ENCODE measurements around the gene ACACB. TPM values are rescaled to one million over a fixed set of nuclear protein-coding genes. Genes with fewer than 3 reads are reported as not detected.

The ACACB gene
- total RNA-seq, 1 experiment from 2014 or later: 21.7 TPM

GRCh38 chr12:109291521-109292341, 175.3 kb downstream of the ACACB start:
- H3K9me2 ChIP-seq (replicated peaks; ENCODE audit: low read length): no peaks in the 10 kb centered on the region
- no peak for TF ChIP-seq EZH2phosphoT487 (IDR thresholded peaks at IDR 0.05; ENCODE audit: borderline replicate concordance, low read length)
- no peak for TF ChIP-seq CTCF (conservative IDR thresholded peaks at IDR 0.05; ENCODE audit: low read depth, low read length)
- TF ChIP-seq EZH2 (IDR thresholded peaks at IDR 0.05; ENCODE audit: low read length, unreplicated experiment): no peak
- no peaks in the 10 kb centered on the region for H3K9me3 ChIP-seq (ENCODE audit: low read length)
- no peaks in the 10 kb centered on the region for H3F3A ChIP-seq (ENCODE audit: low read length, unreplicated experiment)
- no peak overlapping the region for H3K27ac ChIP-seq (ENCODE audit: low read length)
- H3K9ac ChIP-seq (ENCODE audit: low read length): no peak overlapping the region
- peaks cover 13% of the 10 kb centered on the region; the same call in 1 of the 2 replicates for H3K27me3 ChIP-seq (ENCODE audit: low read length)
- H3K4me1 ChIP-seq (ENCODE audit: insufficient read depth, low read length): no peaks in the 10 kb centered on the region
- no peak for DNase-seq
- CTCF ChIA-PET: no interaction called here
- no peaks in the 10 kb centered on the region for H4K20me1 ChIP-seq (ENCODE audit: low read length)
- no peak overlapping the region for H3K4me2 ChIP-seq (ENCODE audit: low read length)
- intact Hi-C loops (cut with micrococcal nuclease): no loop called here
- no TSS peak for BruUV-seq (replicated peaks)
- ATAC-seq: no peak
- no peaks in the 10 kb centered on the region for H3K36me3 ChIP-seq (ENCODE audit: low read depth, low read length)
- POLR2A ChIA-PET (ENCODE audit: unreplicated experiment): no interaction called here
- H3K4me3 ChIP-seq (ENCODE audit: low read length): no peak overlapping the region
- no peaks in the 10 kb centered on the region for H3K79me2 ChIP-seq (ENCODE audit: low read length)
- no peak overlapping the region for H2AFZ ChIP-seq (ENCODE audit: low read length)

- Histone ChIP-seq H3K27me3 (ENCODE audit: low read length) (peaks cover 14% of the 10 kb centered on the region; the same call in 1 of the 2 replicates), H3K36me3 (ENCODE audit: low read depth, low read length) (no peaks in the 10 kb centered on the region), H3K27ac (ENCODE audit: low read length) (no peak overlapping the region), H3K79me2 (ENCODE audit: low read length) (no peaks in the 10 kb centered on the region), H3K4me3 (ENCODE audit: low read length) (no peak overlapping the region), H3K9ac (ENCODE audit: low read length) (no peak overlapping the region), H2AFZ (ENCODE audit: low read length) (no peak overlapping the region), H3K9me2 (replicated peaks; ENCODE audit: low read length) (no peaks in the 10 kb centered on the region), H3F3A (ENCODE audit: low read length, unreplicated experiment) (no peaks in the 10 kb centered on the region), H4K20me1 (ENCODE audit: low read length) (no peaks in the 10 kb centered on the region), H3K9me3 (ENCODE audit: low read length) (no peaks in the 10 kb centered on the region), H3K4me2 (ENCODE audit: low read length) (no peak overlapping the region), H3K4me1 (ENCODE audit: insufficient read depth, low read length) (no peaks in the 10 kb centered on the region)
- no TSS peak for BruUV-seq (replicated peaks)
- POLR2A ChIA-PET (ENCODE audit: unreplicated experiment): no interaction called here
- DNase-seq: no peak
- intact Hi-C loops (cut with micrococcal nuclease): no loop called here
- TF ChIP-seq EZH2phosphoT487 (IDR thresholded peaks at IDR 0.05; ENCODE audit: borderline replicate concordance, low read length): no peak
- TF ChIP-seq EZH2 (IDR thresholded peaks at IDR 0.05; ENCODE audit: low read length, unreplicated experiment): no peak
- no peak for TF ChIP-seq CTCF (conservative IDR thresholded peaks at IDR 0.05; ENCODE audit: low read depth, low read length)
- CTCF ChIA-PET: no interaction called here
- ATAC-seq: no peak
Measured at GRCh38 chr12:109292342-109292711, 175.9 kb downstream of the ACACB start.

GRCh38 chr12:109293106-109293505, 176.7 kb downstream of the ACACB start:
- ChIA-PET POLR2A (ENCODE audit: unreplicated experiment) (no interaction called here), CTCF (no interaction called here)
- Histone ChIP-seq H3K9me3 (ENCODE audit: low read length) (no peaks in the 10 kb centered on the region), H3K79me2 (ENCODE audit: low read length) (no peaks in the 10 kb centered on the region), H3K9me2 (replicated peaks; ENCODE audit: low read length) (no peaks in the 10 kb centered on the region), H3K4me2 (ENCODE audit: low read length) (no peak overlapping the region), H3K4me1 (ENCODE audit: insufficient read depth, low read length) (no peaks in the 10 kb centered on the region), H2AFZ (ENCODE audit: low read length) (no peak overlapping the region), H3K27me3 (ENCODE audit: low read length) (peaks cover 20% of the 10 kb centered on the region; the same call in 1 of the 2 replicates), H3K27ac (ENCODE audit: low read length) (no peak overlapping the region), H3K36me3 (ENCODE audit: low read depth, low read length) (no peaks in the 10 kb centered on the region), H3K9ac (ENCODE audit: low read length) (no peak overlapping the region), H4K20me1 (ENCODE audit: low read length) (no peaks in the 10 kb centered on the region), H3K4me3 (ENCODE audit: low read length) (no peak overlapping the region), H3F3A (ENCODE audit: low read length, unreplicated experiment) (no peaks in the 10 kb centered on the region)
- no peak for TF ChIP-seq EZH2 (IDR thresholded peaks at IDR 0.05; ENCODE audit: low read length, unreplicated experiment)
- TF ChIP-seq CTCF (conservative IDR thresholded peaks at IDR 0.05; ENCODE audit: low read depth, low read length): no peak
- TF ChIP-seq EZH2phosphoT487 (IDR thresholded peaks at IDR 0.05; ENCODE audit: borderline replicate concordance, low read length): no peak
- ATAC-seq (no peak), DNase-seq (no peak)
- intact Hi-C loops (cut with micrococcal nuclease): no loop called here
- BruUV-seq (replicated peaks): no TSS peak
